ENCODE measurements around the gene TNXB.
"Not testable (repeated sequence)": the region's sequence is repeated elsewhere in the genome, so short reads cannot be mapped to it uniquely, and the experiment has no call there.

TNXB gene

DNA sequence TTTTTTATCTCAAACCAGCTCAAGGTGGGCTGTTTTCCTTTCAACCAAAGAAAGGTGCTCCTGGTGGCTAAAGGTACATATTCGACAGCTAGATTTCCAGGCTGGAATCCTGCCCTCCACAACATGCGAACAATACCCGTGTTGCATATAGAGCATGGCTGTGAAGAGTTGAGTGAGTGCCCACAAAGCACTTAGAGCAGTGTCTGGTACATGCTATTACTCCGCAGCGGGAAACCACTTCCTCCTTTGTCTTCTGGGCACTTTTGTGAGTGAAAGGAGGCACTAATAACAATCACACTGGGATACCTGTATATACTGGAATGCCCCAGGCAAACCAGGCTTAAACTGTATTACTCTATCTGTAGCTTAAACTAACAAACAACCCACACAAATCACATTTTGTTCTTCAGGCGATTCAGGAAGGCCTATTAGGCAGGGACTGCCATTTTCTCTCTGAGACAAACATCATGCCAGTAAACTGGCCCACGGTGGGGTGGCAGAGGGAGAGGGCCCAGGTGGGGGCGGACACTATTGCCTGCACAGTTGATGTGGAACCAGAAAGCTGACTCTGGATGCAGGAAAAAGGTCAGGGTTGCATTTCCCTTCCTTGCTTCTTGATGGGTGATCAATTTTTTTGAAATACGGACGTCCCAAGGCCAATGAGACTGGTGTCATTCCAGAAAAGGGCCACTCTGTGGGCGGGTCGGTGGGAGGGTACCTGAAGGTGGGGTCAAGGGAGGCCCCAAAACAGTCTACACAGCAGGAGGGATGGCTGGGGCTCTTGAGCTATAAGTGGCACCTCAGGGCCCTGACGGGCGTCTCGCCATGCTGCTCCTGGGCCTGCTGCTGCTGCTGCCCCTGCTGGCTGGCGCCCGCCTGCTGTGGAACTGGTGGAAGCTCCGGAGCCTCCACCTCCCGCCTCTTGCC, 71.3 kb downstream of the TNXB start, which contains the start of gene CYP21A2:
Gene CYP21A2 (plus strand): TSS at position 818 of the 927 bp plus-strand sequence. CDS start 8 bp downstream, at position 826.
- DNase-seq (ENCODE audit: low spot score), result not testable (repeated sequence)

DNA sequence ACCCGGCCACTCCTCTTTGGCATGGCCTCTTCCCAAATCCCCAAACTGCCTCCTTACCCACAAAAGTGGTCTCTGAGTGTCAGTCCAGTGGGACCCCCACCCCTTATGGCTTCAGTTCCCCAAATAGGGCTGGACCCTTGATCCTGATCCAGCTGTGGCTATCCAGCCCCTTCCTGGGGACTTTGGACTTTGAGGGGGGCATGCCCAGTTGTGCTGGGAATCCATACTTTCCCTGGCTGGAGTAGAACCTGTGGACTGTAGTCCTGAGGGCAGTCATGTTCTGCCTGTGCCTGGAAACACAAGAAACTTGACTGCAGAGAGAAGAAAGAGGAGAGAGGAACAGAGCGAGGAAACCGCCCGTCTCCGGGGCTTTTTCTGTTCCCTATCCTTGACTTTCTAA, 72.0 kb downstream of the TNXB start:
- DNase-seq (ENCODE audit: low spot score), result not testable (repeated sequence)

DNA sequence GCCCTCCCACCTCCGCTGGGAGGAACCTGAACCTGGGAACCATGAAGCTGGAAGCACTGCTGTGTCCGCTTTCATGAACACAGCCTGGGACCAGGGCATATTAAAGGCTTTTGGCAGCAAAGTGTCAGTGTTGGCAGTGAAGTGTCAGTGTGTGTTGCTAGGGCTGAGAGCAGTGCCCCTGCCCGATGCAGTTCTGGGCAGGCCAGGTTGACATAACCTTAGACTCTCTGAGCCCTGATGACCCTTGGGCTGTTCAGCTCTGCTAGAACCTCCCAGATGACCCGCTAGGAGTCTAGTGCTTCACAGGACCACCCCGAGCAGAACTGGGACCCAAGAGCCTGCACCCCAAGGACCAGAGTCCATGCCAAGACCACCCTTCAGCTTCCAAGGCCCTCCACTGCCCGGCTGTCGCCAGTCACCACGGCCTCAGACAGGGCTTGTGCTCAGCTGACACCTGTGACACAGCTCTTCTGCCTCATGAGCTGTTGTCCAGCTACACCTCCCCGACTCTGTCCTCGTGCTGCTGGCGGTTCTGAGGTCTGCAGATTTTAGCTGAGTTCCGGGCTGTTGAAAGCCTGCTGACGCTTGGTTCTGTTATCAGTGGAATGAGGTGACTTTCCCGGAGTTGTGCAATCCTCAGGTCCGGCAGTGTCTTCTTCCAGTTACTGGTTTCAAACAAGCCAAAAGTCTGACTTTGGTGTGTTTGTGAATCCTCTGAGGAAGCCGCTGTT, 73.7 kb downstream of the TNXB start:
- DNase-seq (ENCODE audit: low spot score), result not testable (repeated sequence)

DNA sequence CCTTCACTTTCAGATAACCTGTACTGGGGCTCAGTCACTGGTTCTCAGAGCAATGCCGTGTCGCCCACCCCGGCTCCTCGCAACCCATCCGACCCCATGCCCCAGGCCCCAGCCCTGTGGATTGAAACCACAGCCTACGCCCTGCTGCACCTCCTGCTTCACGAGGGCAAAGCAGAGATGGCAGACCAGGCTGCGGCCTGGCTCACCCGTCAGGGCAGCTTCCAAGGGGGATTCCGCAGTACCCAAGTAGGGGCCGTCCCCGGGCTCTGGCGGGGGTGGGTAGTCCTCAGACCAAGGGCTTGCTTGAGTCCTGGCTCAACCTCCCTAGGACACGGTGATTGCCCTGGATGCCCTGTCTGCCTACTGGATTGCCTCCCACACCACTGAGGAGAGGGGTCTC, 79.6 kb downstream of the TNXB start:
- DNase-seq (ENCODE audit: low spot score), result not testable (repeated sequence)

DNA sequence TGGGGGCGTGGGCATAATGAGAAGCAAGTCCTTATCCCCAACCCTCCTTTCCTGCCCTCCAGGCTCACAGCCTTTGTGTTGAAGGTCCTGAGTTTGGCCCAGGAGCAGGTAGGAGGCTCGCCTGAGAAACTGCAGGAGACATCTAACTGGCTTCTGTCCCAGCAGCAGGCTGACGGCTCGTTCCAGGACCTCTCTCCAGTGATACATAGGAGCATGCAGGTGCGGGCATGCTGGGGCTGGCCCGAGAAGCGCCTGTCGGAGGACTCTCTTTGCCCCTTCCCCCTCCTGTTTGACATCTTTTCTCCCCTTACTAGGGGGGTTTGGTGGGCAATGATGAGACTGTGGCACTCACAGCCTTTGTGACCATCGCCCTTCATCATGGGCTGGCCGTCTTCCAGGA, 80.5 kb downstream of the TNXB start:
- not testable (repeated sequence) for DNase-seq (ENCODE audit: low spot score)

DNA sequence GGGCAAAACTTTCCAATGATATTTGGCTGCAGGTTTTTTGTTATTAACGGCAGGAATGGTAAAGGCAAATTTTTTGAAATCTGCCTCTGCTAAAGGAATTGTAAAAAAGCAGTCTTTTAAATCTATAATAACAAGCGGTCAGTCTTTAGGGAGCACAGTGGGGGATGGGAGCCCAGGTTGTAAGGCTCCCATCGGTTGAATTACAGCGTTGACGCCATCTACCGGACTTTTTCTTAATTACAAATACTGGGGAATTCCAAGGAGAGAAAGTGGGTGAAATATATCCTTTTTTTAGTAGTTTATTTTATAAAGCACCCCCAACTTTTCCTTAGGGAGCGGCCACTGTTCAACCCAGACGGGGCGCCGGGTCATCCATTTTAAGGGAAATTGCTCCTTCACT, 87.0 kb downstream of the TNXB start:
- DNase-seq (ENCODE audit: low spot score), result not testable (repeated sequence)

DNA sequence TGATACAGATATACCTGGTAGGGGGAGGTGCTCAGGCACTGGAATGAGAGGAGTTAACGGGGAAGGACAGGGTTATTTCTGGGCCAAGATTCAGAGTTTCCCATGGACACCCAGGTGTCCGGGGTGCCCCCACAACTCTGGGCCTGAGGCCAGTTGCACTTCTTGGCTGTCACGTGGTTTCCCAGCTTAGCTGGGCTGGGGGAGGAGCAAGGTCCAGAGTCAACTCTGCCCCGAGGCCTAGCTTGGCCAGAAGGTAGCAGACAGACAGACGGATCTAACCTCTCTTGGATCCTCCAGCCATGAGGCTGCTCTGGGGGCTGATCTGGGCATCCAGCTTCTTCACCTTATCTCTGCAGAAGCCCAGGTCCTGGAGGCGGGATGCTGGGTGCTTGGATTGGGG, 94.6 kb downstream of the TNXB start, which contains the start of gene C4B:
Gene C4B (plus strand): TSS at position 249 of the 400 bp plus-strand sequence. CDS start 51 bp downstream, at position 300.
- not testable (repeated sequence) for DNase-seq (ENCODE audit: low spot score)

DNA sequence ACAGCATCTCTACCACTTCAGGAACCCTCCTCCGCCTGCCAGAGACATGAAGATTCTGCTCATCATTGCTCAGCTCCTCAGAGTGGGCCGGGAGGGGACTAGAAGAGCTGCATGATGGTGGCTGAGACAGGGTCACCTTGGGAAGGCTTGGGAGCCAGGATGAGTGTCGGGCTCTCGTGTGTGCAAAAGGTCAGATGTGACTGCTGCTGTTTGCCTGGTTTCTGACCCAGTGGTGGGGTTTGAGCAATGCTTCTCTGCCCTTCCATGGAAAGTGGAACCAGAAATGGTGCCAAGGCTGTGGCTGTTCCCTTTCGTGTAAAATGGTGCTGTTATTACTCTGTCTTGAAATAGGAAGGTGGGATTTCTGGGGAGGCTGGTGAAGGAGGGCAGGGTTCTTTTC, 95.4 kb downstream of the TNXB start:
- not testable (repeated sequence) for DNase-seq (ENCODE audit: low spot score)

DNA sequence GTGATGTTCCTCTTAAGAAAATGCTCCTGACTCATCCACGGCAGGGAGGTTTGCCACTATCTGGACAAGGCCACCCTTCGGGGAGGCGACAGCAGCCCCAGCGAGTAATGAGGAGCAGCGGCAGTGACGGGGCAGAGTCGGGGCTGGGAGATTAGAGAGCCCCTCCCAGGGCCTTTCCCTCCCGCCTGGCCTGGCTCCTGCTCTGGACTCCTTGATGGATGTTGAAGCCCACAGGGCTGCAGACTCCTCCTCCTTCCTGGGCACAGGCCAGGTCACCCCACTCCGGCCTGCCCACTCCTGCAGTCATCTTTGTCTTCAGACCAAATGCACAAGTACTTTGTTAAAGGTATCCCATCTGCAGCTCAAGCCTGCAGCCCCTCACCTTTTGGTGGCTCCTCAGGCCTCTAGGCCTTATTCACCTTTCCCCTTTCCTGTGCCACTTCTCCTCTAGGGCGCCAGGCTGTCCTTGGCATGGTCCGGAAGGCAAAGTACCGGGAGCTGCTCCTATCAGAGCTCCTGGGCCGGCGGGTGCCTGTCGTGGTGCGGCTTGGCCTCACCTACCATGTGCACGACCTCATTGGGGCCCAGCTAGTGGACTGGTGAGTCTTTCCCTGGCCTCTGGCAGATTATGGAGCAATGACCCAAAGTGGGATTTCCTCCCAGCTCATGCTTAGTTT, 96.1 kb downstream of the TNXB start:
- DNase-seq (ENCODE audit: low spot score), result not testable (repeated sequence)

DNA sequence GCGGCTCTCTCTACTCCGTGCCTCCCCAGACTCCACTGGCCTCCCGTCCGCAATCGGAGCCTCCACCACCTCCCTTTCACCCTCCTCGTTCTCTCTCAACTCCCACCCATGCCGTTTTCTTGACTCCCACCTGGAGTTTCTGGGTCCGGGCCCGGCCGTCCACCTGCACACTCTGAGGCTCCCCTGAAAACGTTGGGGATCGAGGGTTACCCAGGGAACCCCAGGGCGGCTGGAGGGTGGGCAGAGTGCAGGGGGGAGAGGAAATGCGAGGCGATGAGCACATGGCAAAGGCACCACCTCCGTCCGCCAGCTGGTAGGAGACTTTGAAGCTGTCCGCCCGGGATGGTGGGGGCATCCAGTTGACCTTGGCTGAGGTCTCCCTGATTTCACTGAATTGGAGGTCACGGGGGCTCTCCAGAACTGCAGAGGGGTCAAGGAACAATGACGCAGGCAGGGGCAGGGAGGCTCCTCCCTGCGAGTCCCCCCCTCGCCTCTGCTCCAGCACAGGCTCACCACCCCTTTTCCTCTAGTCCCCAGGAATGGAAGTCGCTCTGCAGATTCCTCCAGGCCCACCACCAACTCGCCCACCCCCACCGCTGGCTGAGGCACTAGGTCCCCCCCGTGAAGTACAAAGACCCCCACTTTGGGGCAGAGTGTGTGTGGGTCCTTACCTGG, 98.1 kb downstream of the TNXB start:
- not testable (repeated sequence) for DNase-seq (ENCODE audit: low spot score)

DNA sequence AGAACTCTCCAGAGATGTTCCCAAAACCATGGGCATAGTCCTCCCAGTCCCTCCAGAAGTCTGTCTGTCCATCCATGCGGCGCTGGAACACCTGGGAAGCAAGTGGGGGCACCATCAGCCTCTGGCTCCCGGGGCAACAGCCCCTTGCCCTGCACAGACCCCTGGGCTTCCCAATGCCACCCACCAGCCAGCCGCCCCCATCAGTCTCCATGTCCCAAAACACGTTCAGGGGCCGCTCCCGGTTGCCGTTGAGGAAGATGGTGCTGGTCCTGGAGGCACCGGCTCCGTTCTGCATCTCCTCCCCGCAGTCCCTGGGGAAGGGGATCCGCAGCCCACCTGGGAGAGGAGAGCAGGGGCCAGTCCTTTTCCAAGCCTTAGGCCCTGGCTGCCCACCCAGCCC, 99.6 kb downstream of the TNXB start:
- not testable (repeated sequence) for DNase-seq (ENCODE audit: low spot score)

DNA sequence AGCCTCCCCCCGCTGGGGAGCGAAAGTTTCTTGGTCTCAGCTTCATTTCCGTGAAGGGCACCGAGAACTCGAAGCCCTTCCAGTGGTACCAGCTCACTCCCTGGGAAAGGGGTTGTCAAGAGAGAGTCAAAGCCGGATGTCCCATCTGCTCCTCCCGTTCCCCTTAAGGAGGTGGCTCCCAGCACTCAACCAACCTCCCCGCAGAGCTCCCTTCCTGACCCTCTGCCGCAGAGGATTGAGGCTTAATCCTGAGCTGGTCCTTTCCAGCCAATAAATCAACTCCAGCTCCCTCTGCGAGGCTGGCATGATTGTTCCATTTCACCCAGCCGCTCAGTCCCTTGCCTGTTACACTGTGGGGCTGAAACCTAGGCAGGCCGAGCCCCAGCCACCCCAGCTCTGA, 100.5 kb downstream of the TNXB start:
- not testable (repeated sequence) for DNase-seq (ENCODE audit: low spot score)

DNA sequence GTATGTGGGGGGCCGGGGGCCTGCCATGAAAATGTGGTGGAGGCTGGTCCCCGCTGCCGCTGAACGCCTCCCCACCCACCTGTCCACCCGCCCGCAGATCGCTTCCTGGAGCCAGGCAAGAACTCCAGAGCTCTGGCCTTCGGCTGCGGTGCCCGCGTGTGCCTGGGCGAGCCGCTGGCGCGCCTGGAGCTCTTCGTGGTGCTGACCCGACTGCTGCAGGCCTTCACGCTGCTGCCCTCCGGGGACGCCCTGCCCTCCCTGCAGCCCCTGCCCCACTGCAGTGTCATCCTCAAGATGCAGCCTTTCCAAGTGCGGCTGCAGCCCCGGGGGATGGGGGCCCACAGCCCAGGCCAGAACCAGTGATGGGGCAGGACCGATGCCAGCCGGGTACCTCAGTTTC, 101.1 kb downstream of the TNXB start:
- DNase-seq (ENCODE audit: low spot score), result not testable (repeated sequence)

DNA sequence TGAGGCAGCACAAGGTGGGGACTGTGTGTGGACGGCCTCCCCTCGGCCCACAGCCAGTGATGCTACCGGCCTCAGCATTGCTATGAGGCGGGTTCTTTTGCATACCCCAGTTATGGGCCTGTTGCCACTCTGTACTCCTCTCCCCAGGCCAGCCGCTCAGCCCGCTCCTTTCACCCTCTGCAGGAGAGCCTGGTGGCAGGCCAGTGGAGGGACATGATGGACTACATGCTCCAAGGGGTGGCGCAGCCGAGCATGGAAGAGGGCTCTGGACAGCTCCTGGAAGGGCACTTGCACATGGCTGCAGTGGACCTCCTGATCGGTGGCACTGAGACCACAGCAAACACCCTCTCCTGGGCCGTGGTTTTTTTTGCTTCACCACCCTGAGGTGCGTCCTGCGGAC, 102.1 kb downstream of the TNXB start:
- DNase-seq (ENCODE audit: low spot score), result not testable (repeated sequence)

DNA sequence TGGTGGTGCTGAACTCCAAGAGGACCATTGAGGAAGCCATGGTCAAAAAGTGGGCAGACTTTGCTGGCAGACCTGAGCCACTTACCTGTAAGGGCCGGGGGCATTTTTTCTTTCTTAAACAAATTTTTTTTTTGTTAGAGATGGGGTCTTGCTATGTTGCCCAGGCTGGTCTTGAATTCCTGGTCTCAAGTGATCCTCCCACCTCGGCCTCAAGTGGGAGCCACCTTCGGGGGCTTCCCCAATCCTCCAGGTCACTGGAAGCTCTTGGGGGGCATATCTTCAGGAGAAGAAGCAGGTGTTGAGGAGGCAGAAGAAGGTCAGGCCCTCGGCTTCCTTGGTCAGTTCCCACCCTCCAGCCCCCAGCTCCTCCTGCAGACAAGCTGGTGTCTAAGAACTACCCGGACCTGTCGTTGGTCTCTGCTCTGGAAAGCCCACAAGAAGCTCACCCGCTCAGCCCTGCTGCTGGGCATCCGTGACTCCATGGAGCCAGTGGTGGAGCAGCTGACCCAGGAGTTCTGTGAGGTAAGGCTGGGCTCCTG, 103.1 kb downstream of the TNXB start:
- not testable (repeated sequence) for DNase-seq (ENCODE audit: low spot score)

DNA sequence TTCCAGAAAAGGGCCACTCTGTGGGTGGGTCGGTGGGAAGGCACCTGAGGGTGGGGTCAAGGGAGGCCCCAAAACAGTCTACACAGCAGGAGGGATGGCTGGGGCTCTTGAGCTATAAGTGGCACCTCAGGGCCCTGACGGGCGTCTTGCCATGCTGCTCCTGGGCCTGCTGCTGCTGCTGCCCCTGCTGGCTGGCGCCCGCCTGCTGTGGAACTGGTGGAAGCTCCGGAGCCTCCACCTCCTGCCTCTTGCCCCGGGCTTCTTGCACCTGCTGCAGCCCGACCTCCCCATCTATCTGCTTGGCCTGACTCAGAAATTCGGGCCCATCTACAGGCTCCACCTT, 103.6 kb downstream of the TNXB start:
- DNase-seq (ENCODE audit: low spot score), result not testable (repeated sequence)

DNA sequence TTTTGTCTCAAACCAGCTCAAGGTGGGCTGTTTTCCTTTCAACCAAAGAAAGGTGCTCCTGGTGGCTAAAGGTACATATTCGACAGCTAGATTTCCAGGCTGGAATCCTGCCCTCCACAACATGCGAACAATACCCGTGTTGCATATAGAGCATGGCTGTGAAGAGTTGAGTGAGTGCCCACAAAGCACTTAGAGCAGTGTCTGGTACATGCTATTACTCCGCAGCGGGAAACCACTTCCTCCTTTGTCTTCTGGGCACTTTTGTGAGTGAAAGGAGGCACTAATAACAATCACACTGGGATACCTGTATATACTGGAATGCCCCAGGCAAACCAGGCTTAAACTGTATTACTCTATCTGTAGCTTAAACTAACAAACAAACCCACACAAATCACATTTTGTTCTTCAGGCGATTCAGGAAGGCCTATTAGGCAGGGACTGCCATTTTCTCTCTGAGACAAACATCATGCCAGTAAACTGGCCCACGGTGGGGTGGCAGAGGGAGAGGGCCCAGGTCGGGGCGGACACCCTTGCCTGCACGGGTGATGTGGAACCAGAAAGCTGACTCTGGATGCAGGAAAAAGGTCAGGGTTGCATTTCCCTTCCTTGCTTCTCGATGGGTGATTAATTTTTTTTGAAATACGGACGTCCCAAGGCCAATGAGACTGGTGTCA, 104.1 kb downstream of the TNXB start:
- not testable (repeated sequence) for DNase-seq (ENCODE audit: low spot score)

DNA sequence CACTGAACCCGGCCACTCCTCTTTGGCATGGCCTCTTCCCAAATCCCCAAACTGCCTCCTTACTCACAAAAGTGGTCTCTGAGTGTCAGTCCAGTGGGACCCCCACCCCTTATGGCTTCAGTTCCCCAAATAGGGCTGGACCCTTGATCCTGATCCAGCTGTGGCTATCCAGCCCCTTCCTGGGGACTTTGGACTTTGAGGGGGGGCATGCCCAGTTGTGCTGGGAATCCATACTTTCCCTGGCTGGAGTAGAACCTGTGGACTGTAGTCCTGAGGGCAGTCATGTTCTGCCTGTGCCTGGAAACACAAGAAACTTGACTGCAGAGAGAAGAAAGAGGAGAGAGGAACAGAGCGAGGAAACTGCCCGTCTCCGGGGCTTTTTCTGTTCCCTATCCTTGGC, 104.7 kb downstream of the TNXB start:
- not testable (repeated sequence) for DNase-seq (ENCODE audit: low spot score)

DNA sequence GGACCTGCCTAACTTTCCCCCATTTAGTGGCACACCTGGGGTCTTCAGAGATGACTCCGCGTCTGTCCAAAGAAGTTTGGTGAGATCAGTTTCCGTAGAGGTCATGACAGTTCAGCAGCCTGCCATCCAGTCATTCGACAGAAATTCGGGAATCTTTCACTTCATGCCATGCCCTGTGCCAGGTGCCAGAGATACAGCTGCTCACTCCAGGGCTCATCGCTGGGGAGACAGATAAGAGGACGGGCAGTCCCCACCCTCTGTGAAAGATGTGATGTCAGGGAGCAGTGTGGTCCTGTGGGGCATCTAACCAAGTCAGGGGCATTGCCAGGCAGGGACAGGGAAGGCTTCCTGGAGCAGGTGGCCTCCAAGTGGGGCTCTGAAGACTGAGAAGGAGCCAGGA, 105.8 kb downstream of the TNXB start:
- DNase-seq (ENCODE audit: low spot score), result not testable (repeated sequence)

DNA sequence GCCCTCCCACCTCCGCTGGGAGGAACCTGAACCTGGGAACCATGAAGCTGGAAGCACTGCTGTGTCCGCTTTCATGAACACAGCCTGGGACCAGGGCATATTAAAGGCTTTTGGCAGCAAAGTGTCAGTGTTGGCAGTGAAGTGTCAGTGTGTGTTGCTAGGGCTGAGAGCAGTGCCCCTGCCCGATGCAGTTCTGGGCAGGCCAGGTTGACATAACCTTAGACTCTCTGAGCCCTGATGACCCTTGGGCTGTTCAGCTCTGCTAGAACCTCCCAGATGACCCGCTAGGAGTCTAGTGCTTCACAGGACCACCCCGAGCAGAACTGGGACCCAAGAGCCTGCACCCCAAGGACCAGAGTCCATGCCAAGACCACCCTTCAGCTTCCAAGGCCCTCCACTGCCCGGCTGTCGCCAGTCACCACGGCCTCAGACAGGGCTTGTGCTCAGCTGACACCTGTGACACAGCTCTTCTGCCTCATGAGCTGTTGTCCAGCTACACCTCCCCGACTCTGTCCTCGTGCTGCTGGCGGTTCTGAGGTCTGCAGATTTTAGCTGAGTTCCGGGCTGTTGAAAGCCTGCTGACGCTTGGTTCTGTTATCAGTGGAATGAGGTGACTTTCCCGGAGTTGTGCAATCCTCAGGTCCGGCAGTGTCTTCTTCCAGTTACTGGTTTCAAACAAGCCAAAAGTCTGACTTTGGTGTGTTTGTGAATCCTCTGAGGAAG, 106.4 kb downstream of the TNXB start:
- not testable (repeated sequence) for DNase-seq (ENCODE audit: low spot score)

All from ecto neural progenitor cell (in vitro differentiated cells).